Activated B cell treated with CpG ODN at 0.5 μM for 24 hours (primary cell): ENCODE results near the gene PCDH9. TPM values are rescaled to one million over a fixed set of nuclear protein-coding genes. Genes with fewer than 3 reads are reported as not detected.

Experiments used
- ATAC-seq: fragments of 200-7000 bp; cut with Tn5 transposase; one replicate; pipeline ENCODE4 v1.10.0; 2021; ENCODE audit warnings: low read depth, mild to moderate bottlenecking, moderate library complexity
- CTCF ChIA-PET: fragments of 350-600 bp; sonication (Branson Sonifier 250); formaldehyde crosslinking; loops from one replicate; lab custom pipeline; 2021; ENCODE audit warnings: antibody characterized with exemption; lab: Charles Lee
- POLR2A ChIA-PET: fragments of 350-600 bp; sonication (Branson Sonifier 250); formaldehyde crosslinking; loops from one replicate; lab custom pipeline; 2021; ENCODE audit warnings: antibody characterized with exemption; lab: Charles Lee
- DNase-seq: peaks from one replicate; pipeline ENCODE4 v3.0.0; 2022
- H3K27ac Mint-ChIP-seq: one replicate; pipeline ENCODE4 v1.8.0; 2020; ENCODE audit warnings: mixed read lengths
- H3K27me3 Mint-ChIP-seq: one replicate; pipeline ENCODE4 v1.8.0; 2021; ENCODE audit warnings: mixed read lengths
- H3K36me3 Mint-ChIP-seq: one replicate; pipeline ENCODE4 v1.8.0; 2021; ENCODE audit warnings: low read depth, mixed read lengths
- H3K4me1 Mint-ChIP-seq: one replicate; pipeline ENCODE4 v1.8.0; 2021; ENCODE audit warnings: mixed read lengths
- H3K4me3 Mint-ChIP-seq: one replicate; pipeline ENCODE4 v1.8.0; 2020; ENCODE audit warnings: mild to moderate bottlenecking, mixed read lengths
- H3K9me3 Mint-ChIP-seq: one replicate; pipeline ENCODE4 v1.8.0; 2020; ENCODE audit warnings: mixed read lengths
- CTCF ChIP-seq: fragments of 200-600 bp; IDR thresholded peaks from one replicate; pipeline ENCODE4 v1.8.0; 2022; ENCODE audit warnings: antibody characterized with exemption, mild to moderate bottlenecking
- intact Hi-C: fragments of 100-400 bp; cut with micrococcal nuclease; formaldehyde crosslinking; loops from one replicate; pipeline ENCODE4 v1.15.1; 2024
- total RNA-seq: library from RNA; stranded (reverse); gene quantifications from 2 replicates; pipeline ENCODE4 v1.2.3, GENCODE V29; 2022

Gene PCDH9
- total RNA-seq, 1 donor from 2014 or later, result 6.4 TPM

- no peak for ATAC-seq
- H3K4me1 Mint-ChIP-seq, result no peaks in the 10 kb centered on the region
- intact Hi-C loops, result no loop called here
- POLR2A ChIA-PET, result no interaction called here
- no peaks in the 10 kb centered on the region for H3K36me3 Mint-ChIP-seq
- H3K4me3 Mint-ChIP-seq, result no peak overlapping the region
- H3K27me3 Mint-ChIP-seq, result no peaks in the 10 kb centered on the region
- no peaks in the 10 kb centered on the region for H3K9me3 Mint-ChIP-seq
- TF ChIP-seq CTCF, result no peak
- DNase-seq, result no peak
- CTCF ChIA-PET, result no interaction called here
- no peak overlapping the region for H3K27ac Mint-ChIP-seq
Observed at GRCh38 chr13:66367356-66367755, 862.8 kb downstream of the PCDH9 start.

- no peak overlapping the region for H3K27ac Mint-ChIP-seq
- no peak overlapping the region for H3K4me3 Mint-ChIP-seq
- DNase-seq (no peak), ATAC-seq (no peak)
- no peaks in the 10 kb centered on the region for H3K36me3 Mint-ChIP-seq
- CTCF ChIA-PET, result no interaction called here
- POLR2A ChIA-PET, result no interaction called here
- no peaks in the 10 kb centered on the region for H3K4me1 Mint-ChIP-seq
- no peaks in the 10 kb centered on the region for H3K27me3 Mint-ChIP-seq
- intact Hi-C loops, result no loop called here
- TF ChIP-seq CTCF, result no peak
- no peaks in the 10 kb centered on the region for H3K9me3 Mint-ChIP-seq
Observed at GRCh38 chr13:66365101-66365500, 865.0 kb downstream of the PCDH9 start.

DNA sequence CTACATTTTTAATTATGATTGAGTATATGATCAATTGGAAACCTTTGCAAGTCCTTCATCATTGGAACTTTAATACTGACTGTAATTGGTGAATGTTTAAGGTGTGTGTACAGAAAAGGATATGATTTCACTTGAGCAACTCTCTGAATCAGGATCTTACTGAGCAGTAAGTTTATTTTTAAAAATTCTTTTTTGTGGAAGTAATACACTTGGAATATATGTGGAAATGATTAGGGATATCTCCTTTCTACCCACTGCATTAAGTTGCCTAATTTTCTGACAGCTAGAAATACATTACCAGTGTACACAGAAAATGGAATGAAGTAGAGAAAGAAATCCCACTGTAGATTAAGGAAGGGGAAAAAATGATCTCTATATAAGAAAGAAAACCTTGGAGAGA lies 865.8 kb downstream of the PCDH9 start:
- Mint-ChIP-seq H3K27me3 (no peaks in the 10 kb centered on the region), H3K4me1 (no peaks in the 10 kb centered on the region), H3K27ac (no peak overlapping the region), H3K36me3 (no peaks in the 10 kb centered on the region), H3K9me3 (no peaks in the 10 kb centered on the region), H3K4me3 (no peak overlapping the region)
- DNase-seq (no peak), ATAC-seq (no peak)
- CTCF ChIA-PET, result no interaction called here
- POLR2A ChIA-PET, result no interaction called here
- no peak for TF ChIP-seq CTCF
- intact Hi-C loops, result no loop called here

GRCh38 chr13:66362485-66362884 lies 867.7 kb downstream of the PCDH9 start:
- no peaks in the 10 kb centered on the region for H3K27me3 Mint-ChIP-seq
- no peak overlapping the region for H3K4me3 Mint-ChIP-seq
- no peak overlapping the region for H3K27ac Mint-ChIP-seq
- POLR2A ChIA-PET, result no interaction called here
- intact Hi-C loops, result no loop called here
- CTCF ChIA-PET, result no interaction called here
- no peaks in the 10 kb centered on the region for H3K9me3 Mint-ChIP-seq
- no peaks in the 10 kb centered on the region for H3K4me1 Mint-ChIP-seq
- DNase-seq (no peak), ATAC-seq (no peak)
- H3K36me3 Mint-ChIP-seq, result no peaks in the 10 kb centered on the region
- TF ChIP-seq CTCF, result no peak

DNA sequence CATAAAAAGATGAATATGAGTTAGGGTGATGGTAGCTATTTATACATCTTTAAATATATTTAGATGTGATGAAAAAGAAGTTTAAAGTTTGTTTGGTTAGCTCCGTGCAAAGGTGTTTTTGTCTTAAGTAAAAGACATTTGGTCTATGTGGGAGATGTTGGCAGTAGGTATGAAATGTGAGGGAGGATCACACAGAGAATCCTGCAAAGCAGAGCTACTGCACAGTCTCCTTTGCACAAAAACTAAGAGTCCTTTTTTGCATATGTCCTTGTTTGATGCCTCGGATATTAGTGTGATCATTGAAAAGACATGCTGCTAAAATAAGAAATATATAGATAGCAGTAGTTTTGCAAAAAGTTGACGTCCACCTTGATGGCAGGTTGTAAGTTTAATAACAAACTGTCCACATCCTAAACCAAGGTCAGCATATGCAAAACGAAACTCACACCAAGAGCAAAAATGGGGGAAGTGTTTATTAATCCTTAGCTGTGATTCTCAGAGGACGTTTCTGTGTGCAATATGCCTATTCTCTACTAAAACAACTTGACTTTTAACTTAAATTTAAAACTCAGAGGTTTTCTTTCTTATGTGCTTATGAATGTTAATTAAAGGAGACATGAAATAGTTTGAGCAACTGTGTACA lies 870.1 kb downstream of the PCDH9 start:
- CTCF ChIA-PET, result no interaction called here
- H3K9me3 Mint-ChIP-seq, result no peaks in the 10 kb centered on the region
- no peaks in the 10 kb centered on the region for H3K27me3 Mint-ChIP-seq

More for the DNA sequence above, 870.1 kb downstream of the PCDH9 start:
- no peaks in the 10 kb centered on the region for H3K36me3 Mint-ChIP-seq
- POLR2A ChIA-PET, result no interaction called here
- H3K4me3 Mint-ChIP-seq, result no peak overlapping the region
- DNase-seq, result no peak
- TF ChIP-seq CTCF, result no peak
- H3K4me1 Mint-ChIP-seq, result no peaks in the 10 kb centered on the region
- intact Hi-C loops, result no loop called here
- no peak overlapping the region for H3K27ac Mint-ChIP-seq
- ATAC-seq, result no peak
